MCF 10A (cell line): ENCODE measurements around the gene CKS1B. TPM values are rescaled to one million over a fixed set of nuclear protein-coding genes. Genes with fewer than 3 reads are reported as not detected.

Experiments
- BruUV-seq: library from RNA; stranded (reverse); fragments of 400-500 nt; replicated peaks from 2 replicates; lab custom pipeline; 2021; lab: Mats Ljungman, UMichigan
- CTCF ChIA-PET: fragments of 300-600 bp; sonication (Branson Sonifier 250); formaldehyde crosslinking; extraction: SDS; loops from one replicate; lab custom pipeline; 2021; ENCODE audit warnings: antibody characterized with exemption, inconsistent platforms; lab: Yijun Ruan, JAX
- POLR2A ChIA-PET: fragments of 300-600, 350-650 bp; sonication (Branson Sonifier 250); formaldehyde crosslinking; extraction: SDS; loops from one replicate; lab custom pipeline; 2020; ENCODE audit warnings: antibody characterized with exemption, inconsistent platforms; lab: Yijun Ruan, JAX
- DNase-seq: peaks from one replicate; pipeline ENCODE4 v3.0.0-alpha.2; 2018; ENCODE audit not compliant: unreplicated experiment
- H3K27ac Mint-ChIP-seq: one replicate; pipeline ENCODE4 v1.8.0; 2022; ENCODE audit warnings: mild to moderate bottlenecking, low read depth, mixed read lengths; ENCODE audit not compliant: unreplicated experiment
- H3K27me3 Mint-ChIP-seq: one replicate; pipeline ENCODE4 v1.8.0; 2022; ENCODE audit warnings: mixed read lengths; ENCODE audit not compliant: insufficient read depth, unreplicated experiment
- H3K36me3 Mint-ChIP-seq: one replicate; pipeline ENCODE4 v1.8.0; 2022; ENCODE audit warnings: mild to moderate bottlenecking, moderate library complexity, mixed read lengths; ENCODE audit not compliant: insufficient read depth, unreplicated experiment
- H3K4me1 Mint-ChIP-seq: one replicate; pipeline ENCODE4 v1.8.0; 2022; ENCODE audit warnings: mixed read lengths; ENCODE audit not compliant: insufficient read depth, unreplicated experiment
- H3K4me3 Mint-ChIP-seq: one replicate; pipeline ENCODE4 v1.8.0; 2022; ENCODE audit warnings: mild to moderate bottlenecking, moderate library complexity, mixed read lengths; ENCODE audit not compliant: unreplicated experiment
- H3K9me3 Mint-ChIP-seq: one replicate; pipeline ENCODE4 v1.8.0; 2022; ENCODE audit warnings: mixed read lengths; ENCODE audit not compliant: unreplicated experiment
- intact Hi-C: fragments of 100-400 bp; cut with micrococcal nuclease; formaldehyde crosslinking; loops from 2 replicates; pipeline ENCODE4 v1.14.1; 2022
- total RNA-seq: library from RNA; stranded (reverse); gene quantifications from 2 replicates; pipeline ENCODE4 v1.2.3, GENCODE V29; 2022
- TF ChIP-seq, protein P1 (sequence below): fragments of 200-600 bp; IDR thresholded peaks from one replicate; pipeline ENCODE4 v1.8.0; 2022; ENCODE audit warnings: antibody characterized with exemption, mild to moderate bottlenecking; ENCODE audit not compliant: unreplicated experiment

The CKS1B gene
- total RNA-seq, 1 experiment from 2014 or later: 285 TPM

GRCh38 chr1:155016231-155016831, 41.9 kb downstream of the CKS1B start:
- ChIA-PET POLR2A (interaction anchor here (0.6 to 14.0 kb wide), 21 partner anchors 12 to 915 kb away, joined by 3 to 312 read pairs (median 11); partner anchors contain the start of genes ADAM15, CKS1B, DCST1 and DCST2), CTCF (interaction anchor here (0.7 to 14.4 kb wide), 17 partner anchors 9 to 156 kb away, joined by 3 to 390 read pairs (median 7); partner anchors contain the start of genes ADAM15, KRTCAP2, PMVK and PYGO2)
- intact Hi-C loops: loop anchor here (2.0 kb wide), 1 partner anchor 22 kb away; no protein-coding TSS in a partner anchor
- peak overlapping the region; percentile 80 for H3K27ac Mint-ChIP-seq
- H3K27me3 Mint-ChIP-seq: no peaks in the 10 kb centered on the region
- TF ChIP-seq, protein P1, sequence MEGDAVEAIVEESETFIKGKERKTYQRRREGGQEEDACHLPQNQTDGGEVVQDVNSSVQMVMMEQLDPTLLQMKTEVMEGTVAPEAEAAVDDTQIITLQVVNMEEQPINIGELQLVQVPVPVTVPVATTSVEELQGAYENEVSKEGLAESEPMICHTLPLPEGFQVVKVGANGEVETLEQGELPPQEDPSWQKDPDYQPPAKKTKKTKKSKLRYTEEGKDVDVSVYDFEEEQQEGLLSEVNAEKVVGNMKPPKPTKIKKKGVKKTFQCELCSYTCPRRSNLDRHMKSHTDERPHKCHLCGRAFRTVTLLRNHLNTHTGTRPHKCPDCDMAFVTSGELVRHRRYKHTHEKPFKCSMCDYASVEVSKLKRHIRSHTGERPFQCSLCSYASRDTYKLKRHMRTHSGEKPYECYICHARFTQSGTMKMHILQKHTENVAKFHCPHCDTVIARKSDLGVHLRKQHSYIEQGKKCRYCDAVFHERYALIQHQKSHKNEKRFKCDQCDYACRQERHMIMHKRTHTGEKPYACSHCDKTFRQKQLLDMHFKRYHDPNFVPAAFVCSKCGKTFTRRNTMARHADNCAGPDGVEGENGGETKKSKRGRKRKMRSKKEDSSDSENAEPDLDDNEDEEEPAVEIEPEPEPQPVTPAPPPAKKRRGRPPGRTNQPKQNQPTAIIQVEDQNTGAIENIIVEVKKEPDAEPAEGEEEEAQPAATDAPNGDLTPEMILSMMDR: no peak
- no peak for DNase-seq
- H3K4me3 Mint-ChIP-seq: peak overlapping the region; percentile 62
- BruUV-seq: no TSS peak
- H3K9me3 Mint-ChIP-seq: no peaks in the 10 kb centered on the region
- peaks cover 77% of the 10 kb centered on the region for H3K4me1 Mint-ChIP-seq
- peaks cover 88% of the 10 kb centered on the region for H3K36me3 Mint-ChIP-seq

GRCh38 chr1:155017041-155017945, 42.8 kb downstream of the CKS1B start:
- ChIA-PET POLR2A (interaction anchor here (0.6 to 14.0 kb wide), 25 partner anchors 11 to 914 kb away, joined by 3 to 312 read pairs (median 6); partner anchors contain the start of genes ADAM15, CKS1B, DCST1 and DCST2), CTCF (interaction anchor here (0.6 to 14.4 kb wide), 32 partner anchors 9 to 465 kb away, joined by 3 to 390 read pairs (median 4); partner anchors contain the start of genes ADAM15, DCST1, DCST2 and KRTCAP2)
- Mint-ChIP-seq H3K27ac (peak overlapping the region; percentile 80), H3K27me3 (no peaks in the 10 kb centered on the region), H3K36me3 (peaks cover 91% of the 10 kb centered on the region), H3K4me3 (peak overlapping the region; percentile 62), H3K9me3 (no peaks in the 10 kb centered on the region), H3K4me1 (peaks cover 78% of the 10 kb centered on the region)
- TSS peak; percentile 60 for BruUV-seq
- DNase-seq: peak; percentile 99
- TF ChIP-seq, protein P1: peak; percentile 100
- intact Hi-C loops: loop anchor here (1.0 to 2.0 kb wide), 4 partner anchors 13 to 46 kb away; partner anchors contain the start of gene FLAD1

GRCh38 chr1:155017946-155018316, 43.5 kb downstream of the CKS1B start:
- Mint-ChIP-seq H3K27me3 (no peaks in the 10 kb centered on the region), H3K4me3 (peak overlapping the region; percentile 62), H3K36me3 (peaks cover 91% of the 10 kb centered on the region), H3K27ac (peak overlapping the region; percentile 80), H3K9me3 (no peaks in the 10 kb centered on the region), H3K4me1 (peaks cover 78% of the 10 kb centered on the region)
- ChIA-PET CTCF (interaction anchor here (0.6 to 14.4 kb wide), 25 partner anchors 9 to 465 kb away, joined by 3 to 390 read pairs (median 4); partner anchors contain the start of genes ADAM15, DCST1, DCST2 and LENEP), POLR2A (interaction anchor here (1.1 to 14.0 kb wide), 17 partner anchors 10 to 81 kb away, joined by 3 to 312 read pairs (median 14); partner anchors contain the start of genes ADAM15, CKS1B, DCST1 and DCST2)
- intact Hi-C loops: loop anchor here (1.0 to 2.0 kb wide), 4 partner anchors 14 to 47 kb away; partner anchors contain the start of gene FLAD1
- TF ChIP-seq, protein P1: no peak
- no peak for DNase-seq
- BruUV-seq: TSS peak; percentile 6
